ENCODE measurements around the gene IGFBPL1. TPM values are rescaled to one million over a fixed set of nuclear protein-coding genes. Genes with fewer than 3 reads are reported as not detected.
"Not testable (repeated sequence)": the region's sequence is repeated elsewhere in the genome, so short reads cannot be mapped to it uniquely, and the experiment has no call there.

IGFBPL1 gene
- total RNA-seq, 2 donors from 2014 or later, result 0.32 to 14.3 TPM

DNA sequence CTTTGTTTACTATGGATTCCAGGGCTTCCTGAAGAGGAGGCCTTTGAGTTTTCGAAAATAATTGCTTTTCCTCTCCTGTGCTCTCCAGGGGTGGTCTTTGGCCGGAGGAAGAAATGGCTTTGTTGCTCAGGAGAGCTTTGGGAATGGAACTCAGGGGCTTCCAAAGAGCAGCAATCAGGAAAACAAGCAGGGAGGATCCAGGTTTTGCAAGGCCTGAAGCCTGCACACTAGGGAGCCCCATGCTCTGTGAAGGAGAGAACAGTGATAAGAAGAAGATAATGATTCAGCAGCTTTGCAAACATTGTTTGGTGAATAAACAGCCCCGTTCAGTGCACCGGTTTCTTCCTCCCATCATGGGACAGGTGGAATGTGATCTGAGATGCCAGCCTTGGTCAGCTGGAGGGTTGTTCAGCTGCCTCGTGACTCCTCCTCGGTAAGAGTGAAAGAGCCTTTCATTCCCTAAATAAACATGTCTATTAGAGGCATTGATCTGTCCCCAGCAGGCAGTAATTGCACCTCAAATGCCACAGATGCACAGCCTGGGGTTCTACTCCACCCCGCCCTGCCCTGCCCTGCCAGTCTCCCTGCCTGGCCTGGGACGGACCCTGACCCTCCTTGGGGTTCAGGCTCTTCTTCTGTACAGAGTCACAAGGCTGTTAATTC, 43.3 kb downstream of the IGFBPL1 start:
- H3K27me3 ChIP-seq (replicated peaks; ENCODE audit: insufficient read depth), result no peaks in the 10 kb centered on the region
- 49% methylated on average over 8 of the region's 8 CpGs for WGBS
- intact Hi-C loops (cut with DNase I), result no loop called here
- no peaks in the 10 kb centered on the region for H3K9me3 ChIP-seq
- no peak for DNase-seq (ENCODE audit: low spot score)
- peak; percentile 43 for TF ChIP-seq POLR2AphosphoS5 (IDR thresholded peaks at IDR 0.05)
- TF ChIP-seq, protein P1, sequence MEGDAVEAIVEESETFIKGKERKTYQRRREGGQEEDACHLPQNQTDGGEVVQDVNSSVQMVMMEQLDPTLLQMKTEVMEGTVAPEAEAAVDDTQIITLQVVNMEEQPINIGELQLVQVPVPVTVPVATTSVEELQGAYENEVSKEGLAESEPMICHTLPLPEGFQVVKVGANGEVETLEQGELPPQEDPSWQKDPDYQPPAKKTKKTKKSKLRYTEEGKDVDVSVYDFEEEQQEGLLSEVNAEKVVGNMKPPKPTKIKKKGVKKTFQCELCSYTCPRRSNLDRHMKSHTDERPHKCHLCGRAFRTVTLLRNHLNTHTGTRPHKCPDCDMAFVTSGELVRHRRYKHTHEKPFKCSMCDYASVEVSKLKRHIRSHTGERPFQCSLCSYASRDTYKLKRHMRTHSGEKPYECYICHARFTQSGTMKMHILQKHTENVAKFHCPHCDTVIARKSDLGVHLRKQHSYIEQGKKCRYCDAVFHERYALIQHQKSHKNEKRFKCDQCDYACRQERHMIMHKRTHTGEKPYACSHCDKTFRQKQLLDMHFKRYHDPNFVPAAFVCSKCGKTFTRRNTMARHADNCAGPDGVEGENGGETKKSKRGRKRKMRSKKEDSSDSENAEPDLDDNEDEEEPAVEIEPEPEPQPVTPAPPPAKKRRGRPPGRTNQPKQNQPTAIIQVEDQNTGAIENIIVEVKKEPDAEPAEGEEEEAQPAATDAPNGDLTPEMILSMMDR (IDR thresholded peaks at IDR 0.05), result no peak
- TF ChIP-seq POLR2A (IDR thresholded peaks at IDR 0.05), result no peak
- no peak overlapping the region for H3K4me3 ChIP-seq
- H3K4me1 ChIP-seq (replicated peaks), result no peaks in the 10 kb centered on the region
- no peaks in the 10 kb centered on the region for H3K36me3 ChIP-seq
- H3K27ac ChIP-seq, result peak overlapping the region in 1 of 2 donors; percentile 41

DNA sequence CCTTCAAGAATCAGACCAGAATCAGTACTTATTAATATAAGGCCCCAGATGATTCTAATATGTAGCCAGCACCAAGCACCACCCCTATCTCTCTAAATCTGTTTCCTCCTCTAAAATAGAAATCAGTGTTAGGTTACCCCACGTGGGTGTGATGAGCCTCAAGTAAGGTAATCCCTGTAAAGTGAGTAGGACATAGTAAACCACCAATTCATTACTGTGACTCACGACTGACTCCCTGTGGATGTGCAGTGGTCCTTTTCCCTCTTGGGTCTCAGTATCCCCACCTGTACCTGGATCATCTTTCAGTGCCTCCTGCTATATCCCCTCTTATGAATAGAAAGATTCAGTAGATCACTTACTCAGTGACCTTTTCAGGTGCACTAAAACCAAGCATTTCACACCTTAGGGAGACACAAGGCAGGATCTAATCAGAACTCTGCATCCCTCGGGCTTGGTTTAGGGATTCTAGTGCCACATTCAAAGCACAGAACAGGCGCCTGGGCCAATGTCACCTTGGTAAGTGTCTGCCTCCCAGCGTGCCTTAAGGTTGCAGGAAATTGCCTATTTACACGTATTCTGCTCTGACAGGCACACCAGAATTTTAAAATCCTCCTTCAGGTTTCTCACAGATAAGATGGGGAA, 43.9 kb downstream of the IGFBPL1 start:
- Histone ChIP-seq H3K27ac (no peak overlapping the region), H3K4me3 (no peak overlapping the region), H3K27me3 (replicated peaks; ENCODE audit: insufficient read depth) (no peaks in the 10 kb centered on the region), H3K9me3 (no peaks in the 10 kb centered on the region), H3K36me3 (no peaks in the 10 kb centered on the region), H3K4me1 (replicated peaks) (no peaks in the 10 kb centered on the region)
- no peak for TF ChIP-seq POLR2AphosphoS5 (IDR thresholded peaks at IDR 0.05)
- no peak for TF ChIP-seq POLR2A (IDR thresholded peaks at IDR 0.05)
- TF ChIP-seq, protein P1 (IDR thresholded peaks at IDR 0.05), result no peak
- no peak for DNase-seq (ENCODE audit: low spot score)
- intact Hi-C loops (cut with DNase I), result no loop called here
- WGBS, result 83% methylated on average over 6 of the region's 6 CpGs

DNA sequence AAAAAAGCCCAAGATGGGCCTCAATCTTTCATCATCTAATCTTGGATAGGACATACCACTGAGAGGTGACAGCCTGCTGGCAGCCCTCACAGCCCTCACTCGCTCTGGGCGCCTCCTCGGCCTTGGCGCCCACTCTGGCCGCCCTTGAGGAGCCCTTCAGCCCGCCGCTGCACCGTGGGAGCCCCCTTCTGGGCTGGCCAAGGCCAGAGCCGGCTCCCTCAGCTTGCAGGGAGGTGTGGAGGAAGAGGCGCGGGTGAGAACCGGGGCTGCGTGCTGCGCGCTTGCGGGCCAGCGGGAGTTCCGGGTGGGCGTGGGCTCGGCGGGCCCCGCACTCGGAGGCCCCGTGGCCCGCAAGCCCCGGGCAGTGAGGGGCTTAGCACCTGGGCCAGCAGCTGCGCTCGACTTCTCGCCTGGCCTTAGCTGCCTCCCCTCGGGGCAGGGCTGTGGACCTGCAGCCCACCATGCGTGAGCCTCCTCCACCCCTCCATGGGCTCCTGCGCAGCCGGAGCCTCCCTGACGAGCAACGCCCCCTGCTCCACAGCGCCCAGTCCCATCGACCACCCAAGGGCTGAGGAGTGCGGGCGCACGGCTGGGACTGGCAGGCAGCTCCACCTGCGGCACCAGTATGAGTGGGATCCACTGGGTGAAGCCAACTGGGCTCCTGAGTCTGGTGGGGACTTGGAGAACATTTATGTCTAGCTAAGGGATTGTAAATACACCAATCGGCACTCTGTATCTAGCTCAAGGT, 46.7 kb downstream of the IGFBPL1 start:
- H3K9me3 ChIP-seq; H3K36me3 ChIP-seq; H3K27me3 ChIP-seq (replicated peaks; ENCODE audit: insufficient read depth); H3K27ac ChIP-seq; DNase-seq (ENCODE audit: low spot score); intact Hi-C loops (cut with DNase I); H3K4me1 ChIP-seq (replicated peaks); H3K4me3 ChIP-seq: not testable (repeated sequence)
- 97% methylated on average over 25 of the region's 42 CpGs for whole genome bisulfite sequencing

DNA sequence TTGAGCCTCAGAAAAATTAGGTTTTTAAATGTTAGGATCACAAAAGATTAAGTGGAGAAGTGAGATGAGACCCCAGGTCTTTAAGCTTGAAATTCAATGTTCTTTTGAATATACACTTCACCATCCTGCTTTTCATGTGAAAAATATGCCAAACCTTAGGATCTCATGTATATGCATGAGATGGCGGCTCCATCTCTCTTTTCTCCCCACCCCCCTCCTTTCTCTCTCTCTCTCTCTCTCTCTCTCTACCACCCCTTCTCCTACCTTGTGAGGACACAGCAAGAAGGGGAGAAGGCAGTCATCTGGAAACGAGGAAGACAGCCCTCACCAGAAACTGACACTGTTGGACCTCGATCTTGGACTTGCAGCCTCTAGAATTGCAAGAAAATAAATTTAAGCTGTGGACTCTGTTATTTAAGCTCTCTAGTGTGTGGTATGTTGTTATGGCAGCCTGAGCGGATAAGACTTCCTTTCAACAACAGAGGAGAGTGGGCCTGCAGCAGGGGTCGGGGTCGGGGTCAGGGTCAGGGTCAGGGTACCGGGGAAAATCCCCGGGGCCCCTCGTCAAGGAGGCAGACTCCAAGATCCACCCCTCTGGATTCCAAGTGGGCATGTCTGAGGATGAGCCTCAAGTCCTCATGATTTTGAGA, 48.1 kb downstream of the IGFBPL1 start:
- no peak for DNase-seq (ENCODE audit: low spot score)
- H3K4me3 ChIP-seq, result no peak overlapping the region
- 74% methylated on average over 9 of the region's 9 CpGs for WGBS
- no peaks in the 10 kb centered on the region for H3K9me3 ChIP-seq
- TF ChIP-seq POLR2AphosphoS5 (IDR thresholded peaks at IDR 0.05) (no peak), POLR2A (IDR thresholded peaks at IDR 0.05) (no peak)
- TF ChIP-seq, protein P1 (IDR thresholded peaks at IDR 0.05), result no peak
- H3K4me1 ChIP-seq (replicated peaks), result no peaks in the 10 kb centered on the region
- H3K27ac ChIP-seq, result no peak overlapping the region
- H3K36me3 ChIP-seq, result no peaks in the 10 kb centered on the region
- intact Hi-C loops (cut with DNase I), result no loop called here
- H3K27me3 ChIP-seq (replicated peaks; ENCODE audit: insufficient read depth), result no peaks in the 10 kb centered on the region

DNA sequence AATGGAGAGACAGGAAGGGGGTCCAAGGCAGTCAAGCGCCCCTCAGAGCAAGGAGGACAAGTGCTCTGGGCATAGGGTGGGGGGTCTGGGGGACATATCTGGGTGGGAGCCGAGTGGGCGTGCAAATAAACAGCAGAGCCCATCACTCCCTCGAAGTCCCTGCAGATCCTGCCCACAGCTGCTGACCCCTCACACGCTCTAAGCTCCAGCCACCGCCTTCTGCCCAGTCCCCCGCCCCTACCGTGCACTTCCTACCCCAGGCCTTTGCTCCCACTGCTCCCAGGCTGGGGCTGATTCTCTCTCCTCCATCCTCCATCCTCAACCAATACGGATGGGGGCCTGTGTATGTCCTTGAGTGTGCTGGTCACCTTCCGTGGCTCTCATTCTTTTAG, 48.7 kb downstream of the IGFBPL1 start:
- Histone ChIP-seq H3K4me3 (no peak overlapping the region), H3K4me1 (replicated peaks) (no peaks in the 10 kb centered on the region), H3K36me3 (no peaks in the 10 kb centered on the region), H3K27ac (no peak overlapping the region), H3K27me3 (replicated peaks; ENCODE audit: insufficient read depth) (no peaks in the 10 kb centered on the region), H3K9me3 (no peaks in the 10 kb centered on the region)
- no peak for TF ChIP-seq POLR2AphosphoS5 (IDR thresholded peaks at IDR 0.05)
- TF ChIP-seq, protein P1 (IDR thresholded peaks at IDR 0.05), result no peak
- no peak for TF ChIP-seq POLR2A (IDR thresholded peaks at IDR 0.05)
- no peak for DNase-seq (ENCODE audit: low spot score)
- WGBS, result 87% methylated on average over 10 of the region's 10 CpGs
- intact Hi-C loops (cut with DNase I), result no loop called here
